Stimulated activated CD8-positive, alpha-beta memory T cell treated with anti-CD3 and anti-CD28 coated beads, Interleukin-7, amount 100 ng/mL, for 4 hours (primary cell): Measurements from ENCODE around the gene SHD.

ENCODE experiments used
- DNase-seq, 2 donors: peaks; one replicate each; pipeline ENCODE4 v3.0.0-alpha.2; 2020; ENCODE audit warnings: low read depth in 2 of 2

SHD gene

GRCh38 chr19:4298810-4299550, 19.9 kb downstream of the SHD start:
- DNase-seq, result no peak

GRCh38 chr19:4300589-4300988, 21.5 kb downstream of the SHD start:
- no peak for DNase-seq

GRCh38 chr19:4301590-4302242, 22.6 kb downstream of the SHD start:
- DNase-seq, result no peak

DNA sequence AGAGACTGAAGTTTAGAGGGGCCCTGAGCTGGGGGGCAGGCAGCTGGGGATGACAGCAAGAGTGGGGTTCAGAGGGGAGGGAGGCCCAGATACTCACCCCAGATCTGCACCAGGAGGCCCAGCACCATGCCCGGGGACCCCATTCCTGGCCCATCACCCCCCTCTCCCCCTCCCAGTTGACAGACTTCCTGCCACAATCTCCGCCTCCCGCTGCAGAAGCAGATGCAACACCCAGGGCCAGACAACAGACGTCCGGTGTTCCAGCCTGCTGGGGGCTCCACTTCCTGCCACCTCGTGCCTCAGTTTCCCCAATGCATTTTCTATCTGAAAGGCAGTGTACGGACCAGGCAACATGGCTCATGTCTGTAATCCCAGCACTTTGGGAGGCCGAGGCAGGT, 23.2 kb downstream of the SHD start, which contains the start of gene TMIGD2:
TSS of gene TMIGD2 (minus strand) at position 147 of the 398 bp plus-strand sequence. CDS start at position 143, 4 bp downstream.
- DNase-seq, result no peak

DNA sequence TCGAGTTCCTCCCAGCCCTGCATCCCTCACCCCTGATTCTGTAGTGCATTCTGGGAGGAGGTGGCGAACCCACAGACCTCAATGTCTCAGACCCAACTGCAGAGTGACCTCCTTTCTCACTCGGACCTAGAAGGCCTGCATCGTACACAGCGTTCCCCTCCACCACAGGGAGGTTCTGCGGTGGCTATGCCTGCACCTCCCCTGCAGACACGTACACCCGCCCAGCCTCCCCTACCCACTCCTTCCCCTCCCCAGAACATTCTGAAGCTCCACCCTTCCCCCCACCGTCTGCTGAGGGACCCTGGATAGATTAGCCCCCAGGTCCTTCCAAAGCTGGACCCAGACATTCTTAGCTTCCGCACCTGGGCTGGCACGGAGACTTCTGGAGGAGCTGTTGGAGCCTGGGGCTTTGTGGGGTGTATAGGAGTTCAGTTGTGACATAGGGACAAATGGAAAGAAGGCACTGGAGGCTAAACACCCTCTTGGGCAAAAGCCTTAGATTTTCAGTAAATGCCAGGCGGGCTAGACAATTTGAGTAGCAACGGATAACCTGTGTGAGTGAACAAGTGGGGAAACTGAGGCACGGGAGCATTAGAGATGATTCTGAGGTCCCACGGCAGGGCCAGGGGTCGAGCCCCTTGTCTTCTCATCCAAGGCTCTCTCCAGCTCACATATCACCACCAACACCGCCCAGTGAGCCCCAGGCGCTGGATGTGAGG, 24.9 kb downstream of the SHD start:
- no peak for DNase-seq

GRCh38 chr19:4304538-4305256, 25.6 kb downstream of the SHD start, which contains the start of gene FSD1:
FSD1 (plus strand) TSS chr19:4304598; CDS start chr19:4304747, 149 bp downstream.
- peak in 1 of 2 donors; percentile 56 for DNase-seq

- DNase-seq, result no peak
Measured at GRCh38 chr19:4305257-4305612, 26.2 kb downstream of the SHD start.

DNA sequence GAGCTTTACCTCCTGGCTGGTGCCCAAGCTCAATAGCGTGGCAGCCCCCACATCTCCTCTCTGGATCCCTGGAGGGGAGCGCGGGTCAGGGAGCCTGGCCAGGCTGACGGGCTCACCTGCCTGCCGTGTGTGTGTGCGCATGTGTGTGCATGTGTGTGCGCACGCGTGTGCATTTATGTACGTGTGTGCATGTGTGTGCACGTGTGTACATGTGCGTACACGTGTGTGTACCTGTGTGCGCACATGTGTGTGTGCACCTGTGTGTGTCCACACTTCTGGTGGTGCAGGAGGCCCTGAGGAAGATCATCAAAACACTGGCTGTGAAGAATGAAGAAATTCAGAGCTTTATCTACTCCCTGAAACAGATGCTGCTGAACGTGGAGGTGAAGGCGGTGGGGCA, 26.6 kb downstream of the SHD start:
- DNase-seq, result no peak

DNA sequence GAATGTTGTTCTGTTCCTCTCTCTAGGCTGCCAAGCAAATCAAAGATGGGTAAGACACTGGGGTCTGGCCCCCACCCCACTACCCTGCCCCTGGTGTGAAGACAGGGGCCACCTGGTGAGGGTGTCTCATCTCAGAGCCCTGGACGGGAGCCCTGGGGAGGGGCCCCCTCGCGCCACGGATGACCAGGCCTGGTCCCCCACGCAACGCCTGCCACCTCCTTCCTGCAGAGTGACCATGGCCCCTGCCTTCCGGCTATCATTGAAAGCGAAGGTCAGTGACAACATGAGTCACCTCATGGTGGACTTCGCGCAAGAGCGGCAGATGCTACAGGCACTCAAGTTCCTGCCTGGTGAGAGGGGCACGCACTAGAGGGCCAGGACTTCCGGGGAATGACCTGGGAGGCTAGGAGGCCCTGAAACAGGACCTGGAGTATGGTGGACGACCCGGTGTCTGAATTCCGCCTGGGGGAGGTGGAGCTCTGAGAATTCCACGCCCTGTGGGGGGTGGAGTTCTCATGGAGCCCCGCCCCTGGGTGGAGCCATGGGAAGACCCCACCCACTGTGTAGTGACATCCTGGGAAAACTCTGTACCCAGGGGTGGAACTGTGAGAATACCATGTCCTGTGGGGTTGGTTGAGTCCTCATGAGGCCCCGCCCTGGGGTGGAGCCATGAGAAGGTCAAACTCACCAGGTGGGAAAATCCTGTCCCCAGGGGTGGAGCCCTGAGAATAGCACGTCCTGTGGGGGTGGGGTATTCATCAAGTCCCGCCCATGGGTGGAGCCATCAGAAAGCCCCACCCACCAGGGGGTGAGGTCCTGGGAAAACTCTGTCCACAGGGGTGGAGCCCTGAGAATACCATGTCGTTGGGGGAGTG, 31.4 kb downstream of the SHD start:
- no peak for DNase-seq

DNA sequence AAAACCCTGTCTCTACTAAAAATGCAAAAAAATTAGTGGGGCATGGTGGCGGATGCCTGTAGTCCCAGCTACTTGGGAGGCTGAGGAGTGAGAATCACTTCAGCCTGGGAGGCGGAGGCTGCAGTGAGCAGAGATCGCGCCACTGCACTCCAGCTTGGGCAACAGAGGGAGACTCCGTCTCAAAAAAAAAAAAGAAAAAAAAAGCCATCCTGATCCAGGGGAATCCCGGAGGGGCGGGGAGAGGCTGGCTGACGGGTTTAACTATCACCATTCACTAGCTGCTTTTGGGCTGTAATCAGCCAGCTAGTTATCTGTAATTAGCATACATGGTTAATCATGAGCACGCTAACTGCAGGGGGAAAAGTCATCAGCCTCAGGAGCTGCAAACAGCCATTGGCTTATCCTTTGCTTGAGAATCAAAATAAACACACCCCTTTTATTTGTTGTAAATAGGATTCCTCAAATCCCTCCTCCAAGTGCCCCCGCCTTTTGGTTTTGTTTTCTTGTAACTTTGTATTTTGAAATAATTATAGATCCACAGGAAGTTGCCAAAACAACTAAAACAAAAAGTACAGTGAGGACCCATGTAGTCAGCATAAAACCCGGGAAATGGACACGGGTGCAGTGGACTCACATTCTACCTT, 34.9 kb downstream of the SHD start:
- DNase-seq, result no peak

GRCh38 chr19:4316956-4317355, 37.9 kb downstream of the SHD start:
- no peak for DNase-seq

DNA sequence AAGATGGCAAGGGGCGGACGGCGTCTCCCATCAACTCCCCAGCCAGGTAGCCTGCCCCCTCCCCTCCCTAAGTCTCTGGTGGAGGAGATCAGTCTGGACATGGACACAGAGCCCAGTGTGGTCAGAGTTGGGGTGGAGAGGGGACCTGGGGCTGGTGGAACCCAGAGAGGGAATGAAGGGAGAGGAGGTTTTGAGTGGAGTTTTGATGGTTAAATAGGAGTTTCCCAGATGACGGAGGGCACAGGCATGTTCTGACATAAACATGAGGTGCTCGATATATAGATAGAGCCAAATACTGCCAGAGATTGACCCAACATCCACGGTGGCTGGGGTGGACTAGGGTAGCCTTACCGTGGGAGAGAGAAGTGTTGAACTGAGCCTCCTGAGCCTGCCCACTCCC, 39.4 kb downstream of the SHD start:
- DNase-seq, result no peak

GRCh38 chr19:4319067-4319718, 40.1 kb downstream of the SHD start:
- no peak for DNase-seq

DNA sequence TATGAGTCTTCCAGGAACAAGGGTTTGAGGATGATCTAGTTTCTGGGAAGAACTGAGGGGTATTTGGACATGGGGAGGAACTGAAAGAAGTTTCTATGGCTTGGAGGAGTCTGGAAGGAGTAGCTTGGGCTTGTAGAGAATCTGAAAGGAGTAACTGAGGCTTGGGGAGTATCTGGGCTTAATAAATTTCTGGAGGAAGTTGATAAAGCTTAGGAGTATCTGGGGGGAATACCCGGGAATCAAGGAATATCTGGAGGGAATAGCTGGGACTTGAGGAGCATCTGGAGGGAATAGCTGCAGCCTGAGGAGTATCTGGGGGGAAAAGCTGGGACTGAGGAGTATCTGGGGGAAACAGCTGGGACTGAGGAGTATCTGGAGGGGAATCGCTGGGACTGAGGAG, 41.4 kb downstream of the SHD start:
- no peak for DNase-seq

DNA sequence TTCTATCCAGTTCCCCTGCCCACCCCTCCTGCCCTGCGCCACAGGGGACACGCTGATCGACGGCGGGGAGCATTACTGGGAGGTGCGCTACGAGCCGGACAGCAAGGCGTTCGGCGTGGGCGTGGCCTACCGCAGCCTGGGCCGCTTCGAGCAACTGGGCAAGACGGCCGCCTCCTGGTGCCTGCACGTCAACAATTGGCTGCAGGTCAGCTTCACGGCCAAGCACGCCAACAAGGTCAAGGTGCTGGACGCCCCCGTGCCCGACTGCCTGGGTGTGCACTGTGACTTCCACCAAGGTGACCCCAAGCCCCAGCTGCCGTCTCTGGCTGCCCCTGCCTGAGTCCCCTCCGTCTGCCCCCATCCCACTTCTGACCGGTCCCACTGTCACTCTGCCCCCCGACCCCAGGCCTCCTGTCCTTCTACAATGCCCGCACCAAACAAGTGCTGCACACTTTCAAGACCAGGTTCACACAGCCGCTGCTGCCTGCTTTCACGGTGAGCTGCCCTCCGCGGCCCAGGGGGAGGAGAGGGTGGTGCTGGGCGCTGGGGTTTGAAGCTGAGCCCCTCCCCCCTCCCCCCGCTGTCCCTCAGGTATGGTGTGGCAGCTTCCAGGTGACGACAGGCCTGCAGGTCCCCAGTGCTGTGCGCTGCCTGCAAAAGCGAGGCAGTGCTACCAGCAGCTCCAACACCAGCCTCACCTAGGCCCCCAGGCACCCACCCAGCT, 44.0 kb downstream of the SHD start:
- DNase-seq, result no peak

DNA sequence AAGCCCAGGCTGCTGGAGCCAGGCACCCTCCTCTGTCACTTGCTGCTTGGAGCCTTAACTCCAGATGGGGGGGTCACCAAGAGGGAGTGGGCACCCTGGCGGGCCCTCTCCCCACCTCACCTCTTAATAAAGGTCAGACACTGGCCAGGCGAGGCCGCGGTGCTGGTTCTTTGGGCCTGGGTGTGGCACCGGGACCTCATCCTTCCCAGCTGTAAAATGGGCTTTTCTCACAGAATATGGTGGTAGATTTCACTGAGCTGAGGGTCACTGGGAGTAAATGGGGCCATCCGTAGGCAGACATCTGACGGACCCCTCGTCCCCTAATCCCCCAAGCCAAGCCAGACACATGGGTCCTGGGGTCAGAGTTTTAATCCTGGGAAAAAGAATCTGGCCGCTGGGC, 44.6 kb downstream of the SHD start:
- no peak for DNase-seq

DNA sequence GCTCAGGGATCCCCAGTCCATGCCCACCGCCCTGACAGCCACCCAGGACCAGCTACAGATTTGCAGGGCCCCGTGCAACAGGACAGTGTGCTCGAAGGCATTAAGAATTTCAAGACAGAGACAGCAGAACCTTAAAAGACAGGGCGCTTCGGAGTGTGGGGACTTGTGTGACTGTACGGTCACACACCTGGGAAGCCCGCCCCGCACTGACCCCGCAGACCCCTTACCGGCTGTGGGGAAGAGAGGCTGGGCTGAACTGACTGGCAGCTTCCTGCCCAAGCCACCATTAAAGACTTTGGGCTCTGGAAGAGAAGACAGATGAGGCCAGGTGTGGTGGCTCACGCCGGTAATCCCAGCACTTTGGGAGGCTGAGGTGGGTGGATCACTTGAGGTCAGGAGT, 45.2 kb downstream of the SHD start:
- DNase-seq, result no peak

- no peak for DNase-seq
Measured at GRCh38 chr19:4326215-4326836, 47.3 kb downstream of the SHD start.

GRCh38 chr19:4326837-4327251, 47.8 kb downstream of the SHD start:
- peak in 1 of 2 donors; percentile 22 for DNase-seq
